Measurements from ENCODE around the gene HSPA1L. TPM values are rescaled to one million over a fixed set of nuclear protein-coding genes. Genes with fewer than 3 reads are reported as not detected.
A peak's percentile ranks its signal among the peaks of the same experiment; 100 is the strongest.

HSPA1L gene
- total RNA-seq, 1 experiment from 2014 or later: 0.86 TPM

DNA sequence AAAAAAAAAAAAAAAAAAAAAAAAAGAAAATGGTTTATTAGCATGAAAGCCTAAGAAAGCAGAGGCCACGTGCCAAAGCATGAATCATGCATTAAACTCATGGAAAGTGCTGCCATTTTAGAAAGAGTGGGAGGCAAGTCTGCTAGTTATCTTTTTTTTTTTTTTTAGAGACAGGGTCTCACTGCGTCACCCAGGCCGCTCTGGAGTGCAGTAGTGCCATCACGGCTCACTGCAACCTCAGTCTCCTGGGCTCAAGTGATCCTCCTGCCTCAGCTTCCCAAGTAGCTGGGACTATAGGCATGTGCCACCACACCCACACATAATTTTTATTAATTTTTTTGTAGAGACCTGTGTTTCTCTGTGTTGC is 43.1 kb downstream of the HSPA1L start:
- CTCF ChIA-PET: interaction anchor here (0.6 to 1.5 kb wide), 5 partner anchors 33 to 327 kb away, joined by 3 to 8 read pairs (median 6); partner anchors contain the start of genes HSPA1A, HSPA1L, LY6G5C and MSH5
- H3K9me3 ChIP-seq: no peaks in the 10 kb centered on the region
- no peak overlapping the region for H3K27ac Mint-ChIP-seq (ENCODE audit: unreplicated experiment)
- H3K27me3 ChIP-seq (replicated peaks; ENCODE audit: control insufficient read depth, insufficient read depth, low read length): no peaks in the 10 kb centered on the region
- no peak overlapping the region for H3K4me3 Mint-ChIP-seq (ENCODE audit: unreplicated experiment)
- H3K9me3 Mint-ChIP-seq (ENCODE audit: unreplicated experiment): no peaks in the 10 kb centered on the region
- no peaks in the 10 kb centered on the region for H3K36me3 ChIP-seq (ENCODE audit: control insufficient read depth, insufficient read depth, low read length)
- H3K4me1 ChIP-seq: peaks cover 23% of the 10 kb centered on the region
- H3K27me3 Mint-ChIP-seq (ENCODE audit: insufficient read depth, unreplicated experiment): no peaks in the 10 kb centered on the region
- BruUV-seq (replicated peaks): no TSS peak
- intact Hi-C loops (cut with micrococcal nuclease; ENCODE audit: unreplicated experiment): loop anchor here (1.0 kb wide), 1 partner anchor 58 kb away; no protein-coding TSS in a partner anchor
- TF ChIP-seq, protein P1, sequence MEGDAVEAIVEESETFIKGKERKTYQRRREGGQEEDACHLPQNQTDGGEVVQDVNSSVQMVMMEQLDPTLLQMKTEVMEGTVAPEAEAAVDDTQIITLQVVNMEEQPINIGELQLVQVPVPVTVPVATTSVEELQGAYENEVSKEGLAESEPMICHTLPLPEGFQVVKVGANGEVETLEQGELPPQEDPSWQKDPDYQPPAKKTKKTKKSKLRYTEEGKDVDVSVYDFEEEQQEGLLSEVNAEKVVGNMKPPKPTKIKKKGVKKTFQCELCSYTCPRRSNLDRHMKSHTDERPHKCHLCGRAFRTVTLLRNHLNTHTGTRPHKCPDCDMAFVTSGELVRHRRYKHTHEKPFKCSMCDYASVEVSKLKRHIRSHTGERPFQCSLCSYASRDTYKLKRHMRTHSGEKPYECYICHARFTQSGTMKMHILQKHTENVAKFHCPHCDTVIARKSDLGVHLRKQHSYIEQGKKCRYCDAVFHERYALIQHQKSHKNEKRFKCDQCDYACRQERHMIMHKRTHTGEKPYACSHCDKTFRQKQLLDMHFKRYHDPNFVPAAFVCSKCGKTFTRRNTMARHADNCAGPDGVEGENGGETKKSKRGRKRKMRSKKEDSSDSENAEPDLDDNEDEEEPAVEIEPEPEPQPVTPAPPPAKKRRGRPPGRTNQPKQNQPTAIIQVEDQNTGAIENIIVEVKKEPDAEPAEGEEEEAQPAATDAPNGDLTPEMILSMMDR (IDR thresholded peaks at IDR 0.05; ENCODE audit: insufficient read depth in 1 of 2, low read depth in 1 of 2, low read length in 1 of 2, severe bottlenecking in 1 of 2, unreplicated experiment in 1 of 2): no peak
- no peak for DNase-seq
- peaks cover 9% of the 10 kb centered on the region for H3K36me3 Mint-ChIP-seq (ENCODE audit: insufficient read depth, unreplicated experiment)
- no peak overlapping the region for H3K4me3 ChIP-seq (ENCODE audit: low read depth, low read length)
- POLR2A ChIA-PET: interaction anchor here (0.7 kb wide), 1 partner anchor 43 kb away, joined by 6 read pairs; no protein-coding TSS in a partner anchor
- peaks cover 13% of the 10 kb centered on the region for H3K4me1 Mint-ChIP-seq (ENCODE audit: low read depth, unreplicated experiment)

DNA sequence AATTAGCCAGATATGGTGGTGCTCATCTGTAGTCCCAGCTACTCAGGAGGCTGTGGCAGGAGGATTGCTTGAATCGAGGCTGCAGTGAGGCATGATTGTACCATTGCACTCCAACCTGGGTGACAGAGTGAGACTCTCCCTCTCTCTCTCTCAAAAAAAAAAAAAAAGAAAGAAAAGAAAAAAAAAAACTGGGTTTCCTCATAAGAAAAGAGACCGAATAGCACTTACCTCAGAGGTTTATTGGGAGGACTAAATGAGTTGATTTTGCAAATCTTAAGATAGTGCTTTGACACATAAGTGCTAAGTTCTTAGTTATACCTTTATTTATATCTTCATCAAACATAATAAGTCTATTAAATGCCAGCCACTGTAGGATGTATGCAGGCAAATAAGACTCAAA is 44.2 kb downstream of the HSPA1L start:
- Mint-ChIP-seq H3K36me3 (ENCODE audit: insufficient read depth, unreplicated experiment) (no peaks in the 10 kb centered on the region), H3K4me3 (ENCODE audit: unreplicated experiment) (no peak overlapping the region), H3K27ac (ENCODE audit: unreplicated experiment) (no peak overlapping the region), H3K4me1 (ENCODE audit: low read depth, unreplicated experiment) (peaks cover 8% of the 10 kb centered on the region), H3K27me3 (ENCODE audit: insufficient read depth, unreplicated experiment) (no peaks in the 10 kb centered on the region), H3K9me3 (ENCODE audit: unreplicated experiment) (no peaks in the 10 kb centered on the region)
- Histone ChIP-seq H3K9me3 (no peaks in the 10 kb centered on the region), H3K36me3 (ENCODE audit: control insufficient read depth, insufficient read depth, low read length) (no peaks in the 10 kb centered on the region), H3K4me3 (ENCODE audit: low read depth, low read length) (no peak overlapping the region), H3K27me3 (replicated peaks; ENCODE audit: control insufficient read depth, insufficient read depth, low read length) (no peaks in the 10 kb centered on the region), H3K4me1 (peaks cover 15% of the 10 kb centered on the region)
- no peak for DNase-seq
- CTCF ChIA-PET: interaction anchor here (1.4 to 2.5 kb wide), 4 partner anchors 32 to 57 kb away, joined by 3 to 32 read pairs (median 17); partner anchors contain the start of genes DDAH2, HSPA1B and MSH5
- no TSS peak for BruUV-seq (replicated peaks)
- TF ChIP-seq, protein P1 (IDR thresholded peaks at IDR 0.05; ENCODE audit: insufficient read depth in 1 of 2, low read depth in 1 of 2, low read length in 1 of 2, severe bottlenecking in 1 of 2, unreplicated experiment in 1 of 2): no peak
- intact Hi-C loops (cut with micrococcal nuclease; ENCODE audit: unreplicated experiment): no loop called here
- POLR2A ChIA-PET: interaction anchor here (0.6 to 0.7 kb wide), 2 partner anchors 25 to 30 kb away, joined by 3 to 4 read pairs; no protein-coding TSS in a partner anchor

DNA sequence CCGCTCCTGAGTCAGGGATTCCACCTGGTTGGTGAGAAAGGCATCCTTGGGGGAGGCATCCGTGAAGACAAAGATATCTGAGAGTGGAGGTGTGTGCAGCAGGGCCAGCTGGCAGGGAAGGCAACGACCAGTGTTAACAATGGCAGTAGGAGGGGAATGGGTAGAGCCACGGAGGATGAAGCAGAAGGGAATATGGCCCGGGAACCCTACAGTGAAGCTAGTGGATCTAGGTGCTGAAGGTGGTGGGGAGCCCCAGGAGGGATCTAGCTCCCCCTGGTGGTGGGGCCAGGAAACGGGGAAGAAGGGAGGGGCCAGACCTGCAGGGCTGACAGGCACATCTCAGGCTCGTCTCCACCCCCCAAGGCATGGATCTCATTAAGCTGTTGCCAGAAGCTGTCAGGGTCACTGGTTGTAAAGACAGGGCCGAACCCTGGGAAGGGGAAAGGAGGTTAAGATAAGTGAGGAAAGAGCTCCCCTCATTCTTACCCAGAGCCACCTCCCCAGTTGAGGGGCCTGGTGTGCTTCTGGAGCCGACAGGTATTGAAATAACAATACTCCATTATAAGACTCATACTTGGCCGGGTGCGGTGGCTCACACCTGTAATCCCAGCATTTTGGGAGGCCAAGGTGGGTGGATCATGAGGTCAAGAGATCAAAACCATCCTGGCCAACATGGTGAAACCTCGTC is 45.3 kb downstream of the HSPA1L start:
- Mint-ChIP-seq H3K4me1 (ENCODE audit: low read depth, unreplicated experiment) (peaks cover 8% of the 10 kb centered on the region), H3K27me3 (ENCODE audit: insufficient read depth, unreplicated experiment) (no peaks in the 10 kb centered on the region), H3K27ac (ENCODE audit: unreplicated experiment) (no peak overlapping the region), H3K4me3 (ENCODE audit: unreplicated experiment) (no peak overlapping the region), H3K36me3 (ENCODE audit: insufficient read depth, unreplicated experiment) (no peaks in the 10 kb centered on the region), H3K9me3 (ENCODE audit: unreplicated experiment) (no peaks in the 10 kb centered on the region)
- Histone ChIP-seq H3K4me3 (ENCODE audit: low read depth, low read length) (no peak overlapping the region), H3K36me3 (ENCODE audit: control insufficient read depth, insufficient read depth, low read length) (no peaks in the 10 kb centered on the region), H3K4me1 (peaks cover 15% of the 10 kb centered on the region), H3K27me3 (replicated peaks; ENCODE audit: control insufficient read depth, insufficient read depth, low read length) (no peaks in the 10 kb centered on the region), H3K9me3 (no peaks in the 10 kb centered on the region)
- TF ChIP-seq, protein P1 (IDR thresholded peaks at IDR 0.05; ENCODE audit: insufficient read depth in 1 of 2, low read depth in 1 of 2, low read length in 1 of 2, severe bottlenecking in 1 of 2, unreplicated experiment in 1 of 2): peak; percentile 85 to 87
- ChIA-PET CTCF (interaction anchor here (0.5 to 2.5 kb wide), 26 partner anchors 9 to 189 kb away, joined by 3 to 32 read pairs (median 4); partner anchors contain the start of genes ABHD16A, C6orf47, DDAH2 and HSPA1B), POLR2A (interaction anchor here (0.6 to 1.8 kb wide), 4 partner anchors 20 to 40 kb away, joined by 3 to 10 read pairs (median 7); partner anchors contain the start of genes DDAH2 and MSH5)
- intact Hi-C loops (cut with micrococcal nuclease; ENCODE audit: unreplicated experiment): loop anchor here (1.0 kb wide), 3 partner anchors 41 to 93 kb away; partner anchors contain the start of gene DDAH2
- DNase-seq: peak; percentile 85 to 89
- BruUV-seq (replicated peaks): no TSS peak
